Right ventricle myocardium inferior (tissue), 1 donor: Measurements from ENCODE around the gene COL7A1. TPM values are rescaled to one million over a fixed set of nuclear protein-coding genes. Genes with fewer than 3 reads are reported as not detected.
"Not testable (repeated sequence)": the region's sequence is repeated elsewhere in the genome, so short reads cannot be mapped to it uniquely, and the experiment has no call there.

Experiments used
- ATAC-seq: fragments of 200-7000 bp; cut with Tn5 transposase; one replicate; pipeline ENCODE4 v1.9.1; 2020; ENCODE audit warnings: mild to moderate bottlenecking, moderate library complexity
- DNase-seq: peaks from one replicate; pipeline ENCODE4 v3.0.0; 2021; ENCODE audit errors: missing footprints
- intact Hi-C: fragments of 100-400 bp; cut with DNase I; formaldehyde crosslinking; loops from one replicate; pipeline ENCODE4 v1.11.0; 2022
- total RNA-seq: library from RNA; stranded (reverse); fragmentation: NEBNext Ultra II Directional; extraction: Animal tissue kit (Norgen Biotek cat#: 25700); gene quantifications from one replicate; pipeline ENCODE4 v1.2.1, GENCODE V29; 2021
- donor health status: DM: no; HTN: yes; CAD: no; lungs with severe emphysema.

The COL7A1 gene
- total RNA-seq, 1 donor from 2014 or later = 14.9 TPM

GRCh38 chr3:48555231-48555948, 39.7 kb downstream of the COL7A1 start:
- ATAC-seq (no peak), DNase-seq (peak; percentile 1)
- intact Hi-C loops = no loop called here

- ATAC-seq = no peak
- peak; percentile 4 for DNase-seq
- intact Hi-C loops = no loop called here
Measured at GRCh38 chr3:48553886-48554845, 41.0 kb downstream of the COL7A1 start.

- intact Hi-C loops = no loop called here
- ATAC-seq (no peak), DNase-seq (no peak)
Measured at GRCh38 chr3:48553361-48553760, 41.8 kb downstream of the COL7A1 start.

- ATAC-seq (no peak), DNase-seq (no peak)
- intact Hi-C loops = no loop called here
Measured at GRCh38 chr3:48552111-48552951, 42.8 kb downstream of the COL7A1 start.

GRCh38 chr3:48551651-48552050, 43.5 kb downstream of the COL7A1 start:
- ATAC-seq, intact Hi-C loops, DNase-seq: not testable (repeated sequence)

- peak; percentile 87 for DNase-seq
- intact Hi-C loops = loop anchor here (1.0 to 5.0 kb wide), 4 partner anchors 47 to 277 kb away; partner anchors contain the start of gene SHISA5
- peak; percentile 90 for ATAC-seq
Measured at GRCh38 chr3:48548729-48549705, 46.1 kb downstream of the COL7A1 start.

GRCh38 chr3:48548126-48548525, 47.0 kb downstream of the COL7A1 start:
- DNase-seq (no peak), ATAC-seq (no peak)
- intact Hi-C loops = loop anchor here (1.0 to 5.0 kb wide), 4 partner anchors 46 to 276 kb away; partner anchors contain the start of gene SHISA5

- intact Hi-C loops = loop anchor here (5.0 kb wide), 3 partner anchors 44 to 274 kb away; partner anchors contain the start of gene SHISA5
- DNase-seq = no peak
- no peak for ATAC-seq
Measured at GRCh38 chr3:48546203-48546829, 48.8 kb downstream of the COL7A1 start.

- DNase-seq = no peak
- no peak for ATAC-seq
- intact Hi-C loops = no loop called here
Measured at GRCh38 chr3:48544141-48544540, 51.0 kb downstream of the COL7A1 start.

GRCh38 chr3:48543271-48543866, 51.8 kb downstream of the COL7A1 start:
- DNase-seq = peak; percentile 78
- intact Hi-C loops = no loop called here
- ATAC-seq = peak; percentile 85

GRCh38 chr3:48538451-48538850, 56.7 kb downstream of the COL7A1 start:
- intact Hi-C loops = no loop called here
- ATAC-seq = no peak
- no peak for DNase-seq

- no peak for ATAC-seq
- intact Hi-C loops = no loop called here
- no peak for DNase-seq
Measured at GRCh38 chr3:48536785-48537184, 58.3 kb downstream of the COL7A1 start.

GRCh38 chr3:48536116-48536515, 59.0 kb downstream of the COL7A1 start:
- ATAC-seq (no peak), DNase-seq (no peak)
- intact Hi-C loops = no loop called here

- intact Hi-C loops = no loop called here
- ATAC-seq (no peak), DNase-seq (no peak)
Measured at GRCh38 chr3:48535578-48535977, 59.6 kb downstream of the COL7A1 start.

- DNase-seq = no peak
- intact Hi-C loops = no loop called here
- ATAC-seq = no peak
Measured at GRCh38 chr3:48532977-48533337, 62.2 kb downstream of the COL7A1 start.

- intact Hi-C loops = no loop called here
- DNase-seq (no peak), ATAC-seq (no peak)
Measured at GRCh38 chr3:48532271-48532976, 62.7 kb downstream of the COL7A1 start.
